Natural killer cell (primary cell): Measurements from ENCODE around the gene TRANK1. TPM values are rescaled to one million over a fixed set of nuclear protein-coding genes. Genes with fewer than 3 reads are reported as not detected.
A peak's percentile ranks its signal among the peaks of the same experiment; 100 is the strongest.
"Not testable (repeated sequence)": the region's sequence is repeated elsewhere in the genome, so short reads cannot be mapped to it uniquely, and the experiment has no call there.

Experiments used
- ATAC-seq, 3 donors: fragments of 150-1000 bp in 2 of 3; fragments of 200-7000 bp in 1 of 3; cut with Tn5 transposase; 1 replicate in 1 of 3; 2 replicates in 2 of 3; pipeline ENCODE4 v1.10.0; 2021; ENCODE audit warnings: mild to moderate bottlenecking in 2 of 3, moderate library complexity in 2 of 3
- DNase-seq, 2 donors: peaks; one replicate each; pipeline versions ENCODE4 v3.0.0 to v3.0.0-alpha.2; 2013 to 2021; ENCODE audit warnings: mixed read lengths in 1 of 2
- H3K27ac ChIP-seq: one replicate; pipeline ENCODE4 v1.5.1; 2013; ENCODE audit warnings: mild to moderate bottlenecking, low read length
- H3K27me3 ChIP-seq: one replicate; pipeline ENCODE4 v1.6.1; 2013; ENCODE audit warnings: low read length; ENCODE audit not compliant: control insufficient read depth, insufficient read depth
- H3K36me3 ChIP-seq: one replicate; pipeline ENCODE4 v1.6.1; 2013; ENCODE audit warnings: low read length; ENCODE audit not compliant: control insufficient read depth, insufficient read depth
- H3K4me1 ChIP-seq: one replicate; pipeline ENCODE4 v1.6.1; 2013; ENCODE audit warnings: low read length; ENCODE audit not compliant: control insufficient read depth, insufficient read depth
- H3K4me3 ChIP-seq: one replicate; pipeline ENCODE4 v1.5.1; 2013; ENCODE audit warnings: low read length
- H3K9me3 ChIP-seq: one replicate; pipeline ENCODE4 v1.6.1; 2013; ENCODE audit warnings: low read length; ENCODE audit not compliant: control insufficient read depth, insufficient read depth
- H3K27ac Mint-ChIP-seq, 2 donors: one replicate each; pipeline ENCODE4 v1.8.0; 2022; ENCODE audit warnings: mild to moderate bottlenecking in 2 of 2, mixed read lengths in 2 of 2, moderate library complexity in 1 of 2
- H3K27me3 Mint-ChIP-seq, 2 donors: one replicate each; pipeline ENCODE4 v1.8.0; 2022; ENCODE audit warnings: low read depth in 2 of 2, mixed read lengths in 2 of 2
- H3K36me3 Mint-ChIP-seq: one replicate; pipeline ENCODE4 v1.8.0; 2022; ENCODE audit warnings: mixed read lengths
- H3K4me1 Mint-ChIP-seq, 2 donors: one replicate each; pipeline ENCODE4 v1.8.0; 2022; ENCODE audit warnings: mixed read lengths in 2 of 2
- H3K4me3 Mint-ChIP-seq: one replicate; pipeline ENCODE4 v1.8.0; 2022; ENCODE audit warnings: mild to moderate bottlenecking, moderate library complexity, mixed read lengths
- H3K9me3 Mint-ChIP-seq, 2 donors: one replicate each; pipeline ENCODE4 v1.8.0; 2022; ENCODE audit warnings: mixed read lengths in 2 of 2
- CTCF ChIP-seq: fragments of 200-600 bp; IDR thresholded peaks from one replicate; pipeline ENCODE4 v1.8.0; 2022; ENCODE audit warnings: antibody characterized with exemption
- WGBS: methylation state at CpG from one replicate; pipeline ENCODE4 v1.1.7; 2013; ENCODE audit warnings: missing lambda C conversion rate; ENCODE audit not compliant: insufficient coverage; 5-methylcytosine and 5-hydroxymethylcytosine counted together
- intact Hi-C: fragments of 100-400 bp; cut with micrococcal nuclease; formaldehyde crosslinking; loops from one replicate; pipeline ENCODE4 v1.14.2; 2022
- total RNA-seq, 4 donors: library from RNA; stranded (reverse); fragments of 120-200 nt in 1 of 4; gene quantifications; one replicate each; pipeline versions ENCODE4 v1.2.3 to v1.2.4, GENCODE V29; 2013 to 2022

The TRANK1 gene
- total RNA-seq, 3 donors from 2014 or later (not counting 1 experiment from before 2014, with no cell fraction given), result 105 to 158 (median 139) TPM

GRCh38 chr3:36892457-36893136 is 52.3 kb downstream of the TRANK1 start:
- Mint-ChIP-seq H3K4me1 (peaks cover 53 to 54% of the 10 kb centered on the region in 2 donors), H3K27me3 (no peaks in the 10 kb centered on the region), H3K36me3 (peaks cover 41% of the 10 kb centered on the region), H3K27ac (peak overlapping the region; percentile 81 to 93), H3K9me3 (no peaks in the 10 kb centered on the region), H3K4me3 (no peak overlapping the region)
- Histone ChIP-seq H3K4me3 (no peak overlapping the region), H3K9me3 (no peaks in the 10 kb centered on the region), H3K4me1 (peaks cover 37% of the 10 kb centered on the region), H3K36me3 (peaks cover 77% of the 10 kb centered on the region), H3K27ac (peak overlapping the region; percentile 71), H3K27me3 (no peaks in the 10 kb centered on the region)
- 96% methylated on average over 9 of the region's 12 CpGs for WGBS
- DNase-seq (no peak), ATAC-seq (no peak)
- intact Hi-C loops, result no loop called here
- no peak for TF ChIP-seq CTCF

GRCh38 chr3:36891701-36892160 is 53.1 kb downstream of the TRANK1 start:
- Mint-ChIP-seq H3K36me3 (peaks cover 44% of the 10 kb centered on the region), H3K27ac (peak overlapping the region; percentile 81 to 93), H3K27me3 (no peaks in the 10 kb centered on the region), H3K4me1 (peaks cover 48 to 50% of the 10 kb centered on the region in 2 donors), H3K4me3 (no peak overlapping the region), H3K9me3 (no peaks in the 10 kb centered on the region)
- H3K27me3 ChIP-seq, result no peaks in the 10 kb centered on the region
- whole genome bisulfite sequencing, result 79% methylated on average over 4 of the region's 4 CpGs
- H3K36me3 ChIP-seq, result peaks cover 80% of the 10 kb centered on the region
- intact Hi-C loops, result no loop called here
- TF ChIP-seq CTCF, result no peak
- no peak overlapping the region for H3K4me3 ChIP-seq
- no peak for DNase-seq
- ATAC-seq, result no peak
- peak overlapping the region; percentile 71 for H3K27ac ChIP-seq
- H3K9me3 ChIP-seq, result no peaks in the 10 kb centered on the region
- H3K4me1 ChIP-seq, result peaks cover 32% of the 10 kb centered on the region

GRCh38 chr3:36891097-36891496 is 53.8 kb downstream of the TRANK1 start:
- ATAC-seq, H3K4me3 ChIP-seq, H3K27me3 Mint-ChIP-seq, intact Hi-C loops, DNase-seq, H3K4me3 Mint-ChIP-seq, H3K27me3 ChIP-seq, H3K9me3 ChIP-seq, H3K27ac Mint-ChIP-seq, H3K9me3 Mint-ChIP-seq: not testable (repeated sequence)
- peaks cover 84% of the 10 kb centered on the region for H3K36me3 ChIP-seq
- H3K4me1 Mint-ChIP-seq, result peaks cover 46 to 48% of the 10 kb centered on the region in 2 donors
- H3K4me1 ChIP-seq, result peaks cover 28% of the 10 kb centered on the region
- WGBS, result 86% methylated on average over 7 of the region's 7 CpGs
- peaks cover 45% of the 10 kb centered on the region for H3K36me3 Mint-ChIP-seq
- peak overlapping the region; percentile 71 for H3K27ac ChIP-seq

GRCh38 chr3:36890261-36890660 is 54.6 kb downstream of the TRANK1 start:
- no peaks in the 10 kb centered on the region for H3K27me3 ChIP-seq
- peaks cover 39% of the 10 kb centered on the region in 2 donors for H3K4me1 Mint-ChIP-seq
- H3K27ac ChIP-seq, result no peak overlapping the region
- DNase-seq (no peak), ATAC-seq (no peak)
- peaks cover 28% of the 10 kb centered on the region for H3K4me1 ChIP-seq
- intact Hi-C loops, result no loop called here
- no peak for TF ChIP-seq CTCF
- no peaks in the 10 kb centered on the region for H3K9me3 Mint-ChIP-seq
- H3K4me3 Mint-ChIP-seq, result no peak overlapping the region
- H3K27ac Mint-ChIP-seq, result peak overlapping the region in 1 of 2 donors; percentile 9
- no peaks in the 10 kb centered on the region for H3K9me3 ChIP-seq
- peaks cover 36% of the 10 kb centered on the region for H3K36me3 Mint-ChIP-seq
- no peak overlapping the region for H3K4me3 ChIP-seq
- H3K27me3 Mint-ChIP-seq, result no peaks in the 10 kb centered on the region
- H3K36me3 ChIP-seq, result peaks cover 79% of the 10 kb centered on the region
